GM21423 (cell line): Measurements from ENCODE around the gene PHC2.

Experiments
- ATAC-seq: cut with Tn5 transposase; IDR thresholded peaks from one replicate; pipeline ENCODE4 v1.9.1; 2021; ENCODE audit warnings: mild to moderate bottlenecking, moderate library complexity; ENCODE audit not compliant: unreplicated experiment

Gene PHC2

DNA sequence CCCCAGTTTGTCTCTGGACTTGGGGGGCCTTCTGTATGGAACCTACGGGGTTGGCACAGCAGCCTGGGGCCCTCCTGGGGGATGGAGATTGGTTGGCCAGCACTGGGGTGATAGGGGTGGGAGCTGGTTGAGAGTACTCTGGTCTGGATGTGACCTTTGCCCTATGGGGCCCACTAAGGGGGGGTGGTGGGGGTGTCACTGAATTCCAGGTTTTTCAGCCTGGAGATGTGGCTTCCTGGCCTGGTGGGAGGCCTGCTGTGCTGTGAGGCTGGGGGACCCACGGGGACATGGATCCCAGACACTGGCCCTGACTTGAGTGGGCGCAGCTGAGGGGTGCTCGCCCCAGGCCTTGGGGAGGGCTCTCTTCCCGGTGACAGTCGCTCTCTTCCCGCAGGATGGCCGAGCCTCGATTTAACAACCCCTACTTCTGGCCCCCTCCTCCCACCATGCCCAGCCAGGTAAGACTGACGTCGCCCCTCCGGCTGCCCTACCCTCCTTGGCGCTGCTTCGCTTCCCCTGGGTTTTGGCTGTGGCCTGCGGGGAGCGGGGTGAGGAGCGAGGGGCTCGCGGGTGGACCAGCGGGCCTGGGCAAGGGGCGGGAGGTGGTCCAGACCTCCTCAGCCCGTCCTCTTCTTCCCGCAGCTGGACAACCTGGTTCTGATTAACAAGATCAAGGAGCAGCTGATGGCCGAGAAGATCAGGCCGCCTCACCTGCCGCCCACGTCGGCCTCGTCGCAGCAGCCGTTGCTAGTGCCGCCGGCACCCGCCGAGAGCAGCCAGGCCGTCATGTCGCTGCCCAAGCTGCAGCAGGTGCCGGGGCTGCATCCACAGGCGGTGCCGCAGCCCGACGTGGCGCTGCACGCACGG lies 155.0 kb downstream of the PHC2 start:
- ATAC-seq = no peak

DNA sequence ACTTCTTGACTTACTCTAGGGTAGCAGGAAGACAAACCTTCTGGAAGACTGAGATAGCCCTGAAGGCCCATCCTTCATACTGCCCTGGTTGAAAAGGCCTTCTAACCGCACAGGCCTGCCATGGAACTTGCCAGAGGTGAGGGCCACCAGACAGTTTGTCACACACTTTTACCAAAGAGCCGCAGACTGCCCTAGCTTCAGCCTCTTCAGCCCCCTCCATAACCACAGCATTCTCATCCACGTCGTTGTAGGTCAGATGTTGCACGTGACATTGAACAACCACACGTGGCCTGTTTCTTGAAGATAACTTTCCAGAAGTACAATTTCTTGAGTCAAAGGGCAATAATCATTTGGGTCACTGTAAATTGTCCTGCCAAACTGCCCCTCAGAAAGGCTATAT lies 155.7 kb downstream of the PHC2 start:
- ATAC-seq = no peak

DNA sequence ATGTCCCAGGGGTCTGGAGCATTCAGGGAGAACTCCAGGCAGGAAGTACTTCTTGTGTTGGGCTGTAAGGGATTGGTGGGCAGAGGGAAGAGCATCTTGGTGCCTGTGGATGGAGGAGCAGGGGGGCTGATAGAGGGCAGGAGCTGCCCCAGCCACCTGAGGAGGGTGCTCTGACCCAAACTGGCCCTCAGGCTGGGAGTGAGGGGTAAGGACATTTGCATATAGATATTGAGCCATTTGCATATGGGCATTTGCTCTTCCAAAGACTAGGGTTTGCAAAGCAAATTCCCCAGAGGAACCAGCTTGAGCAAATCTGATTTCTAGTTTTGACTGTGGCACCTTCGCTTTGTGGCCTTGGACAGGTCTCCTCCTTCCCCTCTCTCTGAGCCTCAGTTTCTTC lies 156.4 kb downstream of the PHC2 start:
- ATAC-seq = no peak

DNA sequence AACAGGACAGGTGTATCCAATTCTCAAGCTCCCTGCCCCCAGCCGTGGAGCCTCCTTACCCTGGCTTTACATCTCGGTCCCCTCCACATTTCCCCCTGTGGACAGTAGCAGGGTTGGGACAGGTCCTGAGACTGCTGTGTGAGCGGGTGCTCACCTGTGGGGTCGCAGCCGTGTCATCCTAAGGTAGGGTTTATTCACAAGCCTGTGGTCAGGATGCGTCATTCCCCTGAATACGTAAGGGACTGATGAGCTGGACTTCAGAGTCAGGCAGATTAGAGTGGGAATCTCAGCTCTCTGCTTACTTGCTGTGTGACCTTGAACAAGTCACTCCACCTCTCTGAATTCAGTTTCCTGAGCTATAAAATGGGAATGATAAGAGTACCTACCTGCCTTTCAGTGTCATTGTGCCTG lies 156.9 kb downstream of the PHC2 start:
- no peak for ATAC-seq
